GM21619 (cell line): ENCODE results near the gene OBP2A.

ENCODE experiments used
- ATAC-seq: cut with Tn5 transposase; IDR thresholded peaks from one replicate; pipeline ENCODE4 v1.9.1; 2021; ENCODE audit not compliant: unreplicated experiment

Gene OBP2A

DNA sequence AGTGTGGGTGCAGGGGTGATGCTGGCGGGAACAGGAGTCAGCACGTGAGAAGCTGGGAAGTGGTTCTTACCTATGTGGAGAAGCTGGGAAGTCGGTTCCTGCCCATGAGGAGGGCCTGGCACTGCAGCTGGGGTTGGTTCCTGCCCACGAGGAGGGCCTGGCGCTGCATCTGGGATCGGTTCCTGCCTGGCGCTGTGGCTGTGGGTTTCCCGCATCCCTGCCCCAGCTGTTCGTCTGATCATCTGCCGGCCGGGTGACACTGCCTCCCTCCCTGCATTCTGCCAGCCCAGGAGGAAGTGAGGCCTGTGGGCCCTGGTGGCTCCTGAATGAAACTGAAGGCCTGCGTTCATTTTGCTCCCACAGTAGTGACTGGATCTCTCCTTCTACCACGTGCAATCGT, 5.1 kb downstream of the OBP2A start:
- ATAC-seq, result no peak

DNA sequence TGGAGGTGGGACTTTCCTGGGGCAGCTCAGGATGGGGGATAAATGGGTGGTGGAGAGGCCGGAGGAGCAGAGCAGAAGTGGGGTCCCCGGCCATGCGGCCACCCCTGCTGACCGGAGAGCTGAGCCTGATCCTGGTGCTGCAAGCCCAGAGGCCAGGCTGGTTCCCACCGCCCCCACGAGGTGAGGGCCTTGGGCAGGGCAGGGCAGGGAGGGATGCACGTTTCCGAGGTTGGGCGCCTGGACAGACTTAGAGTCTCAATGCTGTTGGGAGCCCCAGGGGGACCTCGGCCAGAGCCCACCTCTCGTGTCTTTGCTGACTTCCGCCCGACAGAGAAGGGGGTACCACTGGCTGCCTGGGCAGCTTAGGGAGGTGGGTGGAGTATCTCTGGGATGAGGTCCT, 5.5 kb downstream of the OBP2A start:
- no peak for ATAC-seq

DNA sequence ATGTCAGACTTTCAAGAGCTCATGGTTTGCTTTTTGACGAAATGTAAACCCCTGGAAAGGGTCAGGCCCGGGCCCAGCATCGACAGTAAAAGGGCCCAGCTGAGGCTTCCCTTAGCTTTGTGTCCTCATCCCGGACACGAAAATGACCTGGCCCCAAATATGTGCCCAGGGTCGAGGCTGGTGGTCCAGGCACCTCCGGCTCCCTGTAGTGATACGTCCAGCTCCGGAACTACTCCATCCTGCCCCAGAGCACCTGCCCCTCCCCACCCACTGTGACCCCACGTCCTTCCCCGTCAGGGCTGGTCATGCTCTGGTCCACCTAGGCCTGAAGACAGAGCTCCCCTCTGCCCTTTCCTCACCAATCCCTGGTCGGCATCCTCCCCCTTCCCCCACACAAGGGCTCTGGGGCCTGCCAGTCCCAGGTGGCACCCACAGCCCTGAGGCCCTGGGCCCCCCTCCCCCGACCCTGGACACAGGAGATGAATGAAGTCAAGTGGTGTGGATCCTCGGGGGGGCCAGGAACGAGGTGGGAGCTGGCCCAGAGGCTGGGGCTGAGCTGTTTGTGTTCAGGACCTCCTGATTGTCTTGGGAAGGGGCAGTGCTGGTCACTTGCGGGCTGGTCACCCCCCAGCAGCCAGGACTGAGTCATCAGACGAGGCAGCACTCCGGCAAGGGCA, 6.2 kb downstream of the OBP2A start:
- no peak for ATAC-seq

DNA sequence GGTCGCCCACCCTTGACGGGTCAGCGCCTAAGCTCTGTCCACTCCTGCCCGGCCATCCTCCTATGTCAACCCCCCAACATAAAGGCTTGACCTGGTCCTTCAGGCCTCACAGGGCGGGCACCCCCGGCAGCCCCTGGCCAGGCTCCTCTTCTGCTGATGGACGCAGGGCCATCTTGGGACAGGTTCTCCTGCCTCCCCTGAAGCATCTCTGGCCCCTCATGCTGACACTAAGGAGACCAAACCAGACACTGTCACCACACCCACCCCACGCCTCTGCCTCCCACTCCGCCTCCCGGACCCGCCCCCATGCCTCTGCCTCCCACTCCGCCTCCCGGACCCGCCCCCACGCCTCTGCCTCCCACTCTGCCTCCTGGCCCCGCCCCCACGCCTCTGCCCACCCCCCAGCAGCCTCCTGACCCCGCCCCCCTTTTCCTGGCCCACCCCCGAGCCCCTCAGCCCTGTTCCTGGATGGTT, 6.8 kb downstream of the OBP2A start:
- ATAC-seq, result no peak

DNA sequence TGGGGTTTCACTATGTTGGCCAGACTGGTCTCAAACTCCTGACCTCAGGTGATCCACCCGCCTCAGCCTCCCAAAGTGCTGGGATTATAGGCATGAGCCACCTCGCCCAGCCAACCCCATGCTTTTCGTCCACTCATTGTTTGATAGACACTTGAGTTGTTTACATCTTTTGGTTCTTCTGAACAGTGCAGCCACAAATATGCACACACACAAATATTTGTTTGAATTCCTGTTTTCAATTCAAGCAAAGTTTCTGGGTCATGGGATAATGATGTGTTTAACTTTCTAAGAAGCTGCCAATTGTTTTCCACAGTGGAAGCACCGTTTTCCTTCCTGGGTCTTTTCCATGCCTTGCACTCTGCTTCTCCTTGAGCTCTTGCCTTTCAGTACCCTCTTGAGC, 8.8 kb downstream of the OBP2A start:
- no peak for ATAC-seq

DNA sequence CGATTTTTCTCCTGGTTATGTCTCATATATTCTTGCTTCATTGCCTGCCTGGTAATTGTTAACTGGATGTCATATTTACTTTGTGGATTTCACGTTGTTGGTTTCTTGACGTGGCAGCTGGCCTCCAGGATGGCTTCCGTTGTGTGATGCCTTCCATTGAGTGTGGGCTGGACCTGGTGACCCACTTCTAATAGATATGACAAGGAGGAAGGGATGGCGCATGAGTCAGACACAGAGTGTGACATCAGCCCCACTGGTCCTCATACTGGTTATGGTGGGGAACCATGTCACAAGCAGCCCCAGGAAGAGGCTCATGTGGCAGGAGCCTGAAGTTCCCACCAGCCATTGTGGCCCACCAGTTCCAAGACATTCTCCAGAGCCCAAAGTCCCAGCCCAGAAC, 9.3 kb downstream of the OBP2A start:
- no peak for ATAC-seq

DNA sequence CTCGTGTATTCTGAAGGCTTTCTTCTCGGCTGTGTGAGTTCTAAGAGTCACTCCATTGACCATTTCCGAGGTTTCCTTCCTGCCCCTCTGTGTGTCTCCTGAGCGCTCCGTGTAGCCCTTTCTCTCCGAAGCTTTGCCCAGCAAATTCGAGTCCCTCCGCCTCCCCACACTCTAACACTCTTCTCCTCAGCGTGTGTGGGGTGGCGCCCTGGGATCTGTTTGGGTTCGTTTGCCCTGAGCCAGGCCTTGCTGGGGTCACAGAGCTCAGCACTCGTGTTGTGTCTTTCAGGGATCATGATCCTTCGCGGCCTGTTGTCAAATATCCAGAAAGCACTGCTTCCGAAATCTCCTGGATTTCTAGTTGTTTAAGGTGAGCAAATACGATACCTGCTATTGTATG, 10.0 kb downstream of the OBP2A start:
- no peak for ATAC-seq

DNA sequence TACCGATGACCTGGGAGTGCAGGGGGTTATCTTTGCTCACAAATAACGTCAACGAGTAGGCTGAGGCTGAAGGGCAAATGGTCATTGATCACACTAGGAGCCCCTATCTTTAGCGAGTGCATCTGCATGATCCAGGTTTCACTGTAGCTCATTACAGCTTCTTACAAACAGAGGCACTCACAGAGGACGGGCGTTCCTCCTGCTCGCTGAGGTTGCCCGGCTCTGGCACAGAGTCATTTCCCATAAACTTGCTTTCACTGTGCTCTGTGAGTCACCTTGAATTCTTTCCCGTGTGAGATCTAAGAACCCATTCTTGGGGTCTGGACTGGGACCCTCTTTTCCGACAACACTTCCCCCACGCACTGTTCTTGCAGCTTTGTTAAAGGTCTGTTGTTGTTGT, 13.7 kb downstream of the OBP2A start:
- no peak for ATAC-seq

DNA sequence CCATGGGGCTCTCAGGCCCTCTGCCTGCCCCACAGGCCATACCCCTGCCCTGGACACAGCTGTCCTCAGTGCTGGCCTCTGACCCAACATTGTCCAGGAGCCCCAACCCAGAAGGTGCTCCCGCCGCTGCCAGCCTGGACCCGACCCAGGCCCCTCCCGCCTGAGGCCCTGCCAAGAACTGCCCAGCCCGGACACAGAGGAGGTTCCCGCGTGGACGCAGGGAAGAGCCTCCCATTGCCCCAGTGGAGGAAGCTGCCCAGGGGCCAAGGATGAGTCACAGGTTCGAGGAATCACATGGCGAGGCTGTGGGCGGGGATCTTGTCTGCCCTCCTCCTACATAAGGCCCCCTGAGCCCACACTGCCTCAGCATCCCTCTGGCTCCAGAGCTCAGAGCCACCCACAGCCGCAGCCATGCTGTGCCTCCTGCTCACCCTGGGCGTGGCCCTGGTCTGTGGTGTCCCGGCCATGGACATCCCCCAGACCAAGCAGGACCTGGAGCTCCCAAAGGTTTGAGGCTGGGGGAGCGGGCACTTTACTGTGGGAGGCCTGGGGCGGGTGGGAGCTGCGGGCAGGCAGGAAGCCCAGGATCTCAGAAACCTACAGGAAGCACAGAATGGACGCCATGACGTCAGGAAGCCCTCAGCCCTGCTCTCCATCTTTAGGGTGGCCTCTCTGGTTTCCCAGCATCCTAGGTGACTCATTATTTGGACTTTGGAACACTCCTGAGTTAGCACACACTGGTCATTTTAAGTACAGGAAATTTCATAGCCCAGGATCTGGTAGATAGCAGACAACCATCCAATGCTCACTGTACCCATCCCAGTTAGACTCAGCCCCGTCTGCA, 15.7 kb downstream of the OBP2A start, which contains the start of gene PAEP:
PAEP (plus strand) TSS at position 366 of the 844 bp plus-strand sequence.
- no peak for ATAC-seq

DNA sequence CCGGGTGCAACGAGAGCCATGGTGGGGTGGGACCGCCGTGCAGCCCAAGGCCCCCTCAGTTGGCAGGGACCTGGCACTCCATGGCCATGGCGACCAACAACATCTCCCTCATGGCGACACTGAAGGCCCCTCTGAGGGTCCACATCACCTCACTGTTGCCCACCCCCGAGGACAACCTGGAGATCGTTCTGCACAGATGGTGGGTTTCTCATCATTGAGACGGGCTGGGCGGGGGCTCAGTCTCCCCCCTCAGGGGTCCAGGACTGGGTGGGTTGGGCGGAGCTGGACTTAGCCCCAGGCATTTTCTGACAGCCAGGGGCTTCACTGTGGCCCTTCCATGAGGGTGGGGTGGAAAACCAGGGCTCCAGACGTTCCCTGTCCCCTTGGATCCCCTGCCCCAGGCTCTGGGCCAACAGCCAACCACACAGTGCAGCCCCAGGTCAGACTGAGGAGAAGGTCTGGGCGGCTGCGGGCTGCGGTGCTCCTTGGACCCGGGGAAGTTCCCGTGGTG, 16.4 kb downstream of the OBP2A start:
- no peak for ATAC-seq

DNA sequence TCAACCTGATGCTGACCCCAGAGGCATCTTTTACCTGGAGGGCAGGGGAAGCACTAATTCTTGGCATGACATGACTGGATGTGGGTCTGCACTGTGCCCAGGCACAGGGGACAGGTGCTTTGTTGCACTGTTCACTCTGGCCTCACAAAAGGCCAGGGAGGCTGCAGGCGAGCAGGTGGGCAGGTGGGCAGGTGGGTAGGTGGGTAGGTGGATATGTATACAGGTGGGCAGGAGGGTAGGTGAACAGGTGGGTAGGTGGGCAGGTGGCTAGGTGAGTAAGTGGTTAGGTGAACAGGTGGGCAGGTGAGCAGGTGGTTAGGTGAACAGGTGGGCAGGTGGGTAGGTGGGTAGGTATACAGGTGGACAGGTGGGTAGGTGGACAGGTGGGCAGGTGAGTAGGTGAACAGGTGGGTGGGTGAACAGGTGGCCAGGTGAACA, 17.1 kb downstream of the OBP2A start:
- no peak for ATAC-seq

DNA sequence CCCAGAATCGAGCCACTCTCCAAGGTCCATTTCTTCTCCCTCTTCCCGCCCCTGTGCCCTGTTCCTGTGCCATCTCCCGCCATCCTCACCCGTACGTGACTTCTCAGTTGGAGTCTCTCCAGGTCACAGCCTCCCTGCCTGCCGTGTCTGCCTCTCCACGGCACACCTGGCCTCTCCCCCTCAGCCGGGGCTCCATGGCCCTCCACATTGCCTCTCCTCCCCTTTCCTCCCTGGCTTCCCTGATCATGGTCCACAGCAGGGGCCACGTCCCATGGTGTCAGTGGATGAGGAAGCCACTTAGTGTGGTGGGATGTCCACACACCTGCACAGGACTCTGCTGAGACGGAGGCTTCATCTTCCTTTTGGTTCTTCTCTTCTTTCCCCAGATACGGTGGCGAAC, 17.9 kb downstream of the OBP2A start:
- ATAC-seq, result no peak

DNA sequence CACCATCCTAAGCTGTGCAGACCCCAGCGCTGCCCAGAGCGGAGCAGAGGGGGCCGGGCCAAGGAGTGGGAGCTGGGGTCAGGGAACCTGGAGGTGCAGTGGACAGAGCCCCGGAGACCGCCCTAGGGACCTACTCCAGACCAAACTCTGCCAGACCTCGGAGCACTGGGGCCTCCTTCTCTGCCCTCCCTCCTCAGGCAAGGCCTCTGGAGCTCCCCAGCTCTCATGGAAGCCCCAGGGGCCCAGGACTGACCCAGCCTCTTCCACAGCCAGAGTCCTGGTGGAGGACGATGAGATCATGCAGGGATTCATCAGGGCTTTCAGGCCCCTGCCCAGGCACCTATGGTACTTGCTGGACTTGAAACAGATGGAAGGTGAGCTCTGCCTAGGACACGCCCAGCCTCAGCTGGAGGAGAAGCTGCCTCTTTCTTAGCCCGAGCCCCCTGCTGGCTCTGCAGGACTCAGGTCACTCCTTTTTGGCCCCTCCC, 19.3 kb downstream of the OBP2A start:
- ATAC-seq, result no peak

DNA sequence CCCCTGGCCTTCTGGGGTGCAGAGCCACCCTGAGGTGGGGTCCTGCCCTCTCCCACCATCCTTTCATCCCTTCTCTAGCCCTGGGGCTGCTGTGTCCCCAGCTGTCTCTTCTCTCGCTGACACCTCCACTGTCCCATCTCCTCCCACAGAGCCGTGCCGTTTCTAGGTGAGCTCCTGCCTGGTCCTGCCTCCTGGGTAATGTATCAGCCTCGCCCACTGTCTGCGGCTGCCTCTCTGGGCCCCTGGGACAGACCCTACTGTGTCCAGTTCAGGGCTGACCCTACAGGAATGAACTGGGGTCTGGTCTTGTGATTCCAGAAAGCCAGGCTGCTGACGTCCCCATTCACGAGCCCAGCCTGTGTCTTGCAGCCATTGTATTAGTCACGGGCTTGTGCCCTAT, 19.7 kb downstream of the OBP2A start:
- ATAC-seq, result no peak

DNA sequence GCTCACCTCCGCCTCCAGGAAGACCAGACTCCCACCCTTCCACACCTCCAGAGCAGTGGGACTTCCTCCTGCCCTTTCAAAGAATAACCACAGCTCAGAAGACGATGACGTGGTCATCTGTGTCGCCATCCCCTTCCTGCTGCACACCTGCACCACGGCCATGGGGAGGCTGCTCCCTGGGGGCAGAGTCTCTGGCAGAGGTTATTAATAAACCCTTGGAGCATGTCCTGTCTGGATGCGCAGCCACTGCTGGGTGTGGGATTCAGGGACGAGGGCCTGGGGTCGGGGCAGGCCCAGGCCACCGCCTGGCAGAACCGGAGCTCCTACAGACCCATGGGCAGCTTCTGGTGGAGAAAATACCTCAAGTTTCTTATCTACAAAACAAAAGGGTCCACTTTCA, 20.6 kb downstream of the OBP2A start:
- ATAC-seq, result no peak

DNA sequence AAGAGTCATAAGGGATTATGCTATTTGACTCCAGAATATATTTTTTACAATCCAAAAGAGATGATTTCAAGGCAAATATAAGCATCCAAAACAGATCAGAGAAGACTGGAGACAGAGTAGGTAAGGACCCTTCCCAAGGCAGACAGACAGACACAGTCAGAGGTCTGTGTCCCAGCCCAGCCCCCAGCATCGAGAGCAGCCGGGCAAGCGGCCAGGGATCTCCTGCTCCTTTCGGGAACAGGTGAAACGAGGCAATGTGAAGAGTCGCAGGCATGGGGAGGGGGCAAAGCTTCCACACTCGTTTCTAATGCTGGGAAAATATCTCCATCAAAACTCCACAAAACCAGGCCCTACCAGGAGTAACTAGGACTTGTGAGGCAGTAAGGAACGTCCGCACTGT, 21.4 kb downstream of the OBP2A start:
- ATAC-seq, result no peak

DNA sequence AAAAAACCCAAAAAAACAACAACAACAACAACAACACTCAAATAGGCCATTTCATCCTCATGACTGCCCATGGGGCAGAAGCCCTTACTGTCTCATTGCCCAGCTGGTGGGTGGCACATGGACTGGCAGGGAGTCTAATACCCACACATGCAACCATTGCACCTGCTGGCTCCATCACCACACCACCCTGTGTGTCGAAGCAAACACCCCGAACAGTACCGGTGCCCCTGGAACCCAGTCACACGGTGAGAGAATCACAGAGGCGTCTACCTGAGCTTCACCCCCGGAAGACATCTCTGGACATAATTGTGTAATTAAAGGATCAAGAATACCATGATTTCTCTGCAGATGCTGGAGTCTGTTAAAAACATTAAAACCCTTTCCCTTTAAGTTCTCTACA, 22.1 kb downstream of the OBP2A start:
- ATAC-seq, result no peak

DNA sequence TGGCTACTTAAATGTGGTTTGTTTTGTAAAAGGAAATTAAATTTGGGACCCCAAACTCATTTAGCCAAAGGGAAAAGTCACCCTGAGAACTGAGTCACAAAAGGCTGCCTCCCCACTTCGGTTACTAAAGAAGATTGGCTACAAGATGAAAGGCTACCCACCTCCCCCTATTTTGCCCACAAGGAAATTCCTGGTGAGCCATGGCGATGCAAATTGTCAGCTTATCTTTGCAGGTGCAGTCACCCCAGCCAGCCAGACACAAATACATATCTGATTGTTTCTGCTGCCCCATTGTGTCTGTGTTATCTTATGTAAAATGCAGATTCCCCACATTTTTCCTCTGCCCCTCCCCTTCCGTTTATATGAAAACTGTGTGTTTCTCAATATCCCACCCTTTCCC, 24.5 kb downstream of the OBP2A start:
- ATAC-seq, result no peak

DNA sequence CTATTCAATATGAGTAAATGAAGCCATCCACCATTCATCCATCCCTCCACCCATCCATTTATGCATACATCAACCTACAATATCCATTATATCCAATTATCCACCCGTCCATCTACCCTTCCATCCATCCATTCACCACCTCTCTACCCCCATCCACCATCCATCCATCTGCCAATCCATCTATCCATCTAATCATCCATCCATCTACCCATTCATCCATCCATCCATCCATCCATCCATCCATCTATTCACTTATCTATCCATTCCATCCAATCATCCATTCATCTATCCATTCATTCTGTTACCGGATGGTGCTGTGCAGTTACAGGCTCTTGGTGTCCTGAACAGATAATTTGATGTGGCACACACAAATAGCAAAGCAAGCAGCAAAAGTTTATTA, 26.3 kb downstream of the OBP2A start:
- ATAC-seq, result no peak

DNA sequence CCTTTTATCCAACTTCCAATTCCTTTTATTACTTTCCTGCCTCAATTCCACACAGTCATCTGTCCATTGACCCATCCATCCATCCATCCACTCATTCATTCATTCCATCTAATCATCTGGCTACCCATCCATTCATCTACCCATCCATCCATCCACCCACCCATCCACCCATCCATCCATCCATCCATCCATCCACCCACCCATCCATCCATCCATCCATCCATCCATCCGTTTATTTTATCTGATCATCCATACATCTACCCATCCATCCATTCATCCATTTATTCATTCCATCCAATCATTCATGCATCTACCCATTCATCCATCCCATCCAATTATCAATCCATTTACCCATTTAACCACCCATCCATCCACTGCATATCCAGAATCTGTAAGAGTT, 27.2 kb downstream of the OBP2A start:
- no peak for ATAC-seq

DNA sequence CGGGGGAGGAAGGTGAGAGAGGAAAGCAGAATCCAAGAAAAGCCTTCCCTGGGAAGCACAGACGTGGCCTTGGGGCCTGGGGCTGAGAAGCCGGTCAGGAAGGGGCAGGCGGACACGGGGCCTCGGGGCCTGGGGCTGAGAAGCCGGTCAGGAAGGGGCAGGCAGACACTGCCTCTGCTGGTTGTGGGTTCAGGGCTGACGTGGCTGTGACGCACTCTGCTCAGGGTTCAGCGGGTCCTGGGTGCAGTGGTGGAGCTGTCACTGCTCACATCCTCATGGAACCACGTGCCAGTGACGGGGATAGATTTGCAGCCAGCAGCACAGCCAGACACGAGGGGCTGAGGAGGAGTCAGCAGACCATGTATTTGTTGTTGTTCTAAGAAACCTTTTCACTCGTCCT, 28.4 kb downstream of the OBP2A start:
- no peak for ATAC-seq

DNA sequence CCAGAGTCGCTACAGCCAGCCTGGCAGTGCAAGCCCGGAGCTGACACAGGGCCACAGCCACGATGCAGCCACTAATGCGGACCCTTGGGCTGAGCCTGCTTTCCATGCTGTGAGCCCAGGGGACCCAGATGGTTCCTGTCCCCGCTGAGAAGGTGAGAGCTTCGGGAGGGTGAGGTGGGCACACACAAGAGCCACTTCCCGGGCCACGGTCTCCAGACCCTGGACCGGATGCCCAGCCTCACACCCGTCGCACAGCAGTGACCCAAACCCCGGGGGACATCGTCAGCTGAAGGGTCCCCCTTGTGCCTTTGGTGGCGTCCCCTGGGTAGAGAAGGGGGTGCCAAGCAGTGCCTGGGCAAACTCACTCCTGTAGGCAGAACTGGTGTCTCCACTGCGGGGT, 29.0 kb downstream of the OBP2A start:
- ATAC-seq, result no peak
